ENCODE data around the gene NADK2. TPM values are rescaled to one million over a fixed set of nuclear protein-coding genes. Genes with fewer than 3 reads are reported as not detected.

The NADK2 gene
- total and polyA plus RNA-seq, 12 donors, result 9.8 to 53.5 (median 37.7) TPM

GRCh38 chr5:36252722-36253365 lies 11.1 kb upstream of the NADK2 start:
- no peaks in the 10 kb centered on the region for H3K27me3 ChIP-seq
- WGBS, 2 donors, result 74 to 79% methylated on average over 3 of the region's 3 CpGs
- H3K36me3 ChIP-seq, result no peaks in the 10 kb centered on the region
- peak overlapping the region in 2 of 10 donors; percentile 9 to 16 for H3K27ac ChIP-seq
- H3K9me3 ChIP-seq, result no peaks in the 10 kb centered on the region
- intact Hi-C loops (cut with DNase I), result no loop called here
- H3K4me3 ChIP-seq, result no peak overlapping the region
- no peak for TF ChIP-seq CTCF (IDR thresholded peaks at IDR 0.05)
- no peak for DNase-seq
- peak in 6 of 8 donors; percentile 47 to 84 (median 76) for ATAC-seq
- peaks cover 0 to 7% (median 0%) of the 10 kb centered on the region in 9 donors for H3K4me1 ChIP-seq

GRCh38 chr5:36251218-36251617 lies 9.5 kb upstream of the NADK2 start:
- no peak overlapping the region for H3K4me3 ChIP-seq
- no peak for ATAC-seq
- TF ChIP-seq CTCF (IDR thresholded peaks at IDR 0.05), result no peak
- no peak for DNase-seq
- peaks cover 0 to 7% (median 0%) of the 10 kb centered on the region in 9 donors for H3K4me1 ChIP-seq
- no peak overlapping the region for H3K27ac ChIP-seq
- H3K27me3 ChIP-seq, result no peaks in the 10 kb centered on the region
- intact Hi-C loops (cut with DNase I), result no loop called here
- 88 to 92% methylated on average over 3 of the region's 3 CpGs for WGBS, 2 donors
- H3K9me3 ChIP-seq, result no peaks in the 10 kb centered on the region
- no peaks in the 10 kb centered on the region for H3K36me3 ChIP-seq

GRCh38 chr5:36250427-36250826 lies 8.7 kb upstream of the NADK2 start:
- TF ChIP-seq CTCF (IDR thresholded peaks at IDR 0.05), result no peak

GRCh38 chr5:36246036-36246800 lies 4.5 kb upstream of the NADK2 start:
- ATAC-seq (no peak), DNase-seq (no peak)
- Histone ChIP-seq H3K4me1 (peaks cover 0 to 10% (median 6%) of the 10 kb centered on the region in 9 donors), H3K4me3 (no peak overlapping the region), H3K27ac (no peak overlapping the region), H3K27me3 (no peaks in the 10 kb centered on the region), H3K36me3 (no peaks in the 10 kb centered on the region), H3K9me3 (no peaks in the 10 kb centered on the region)
- intact Hi-C loops (cut with DNase I), result loop anchor here in 4 of 10 donors (5.0 to 10.0 kb wide), 4 partner anchors 59 to 449 kb away; partner anchors contain the start of gene RANBP3L (in 3 of the 4)
- WGBS, 2 donors, result 91 to 93% methylated on average over 10 of the region's 10 CpGs
- TF ChIP-seq CTCF (IDR thresholded peaks at IDR 0.05), result no peak

More at GRCh38 chr5:36250427-36250826, 8.7 kb upstream of the NADK2 start:
- Histone ChIP-seq H3K27ac (no peak overlapping the region), H3K4me3 (no peak overlapping the region), H3K4me1 (peaks cover 0 to 7% (median 0%) of the 10 kb centered on the region in 9 donors), H3K27me3 (no peaks in the 10 kb centered on the region), H3K36me3 (no peaks in the 10 kb centered on the region), H3K9me3 (no peaks in the 10 kb centered on the region)
- 88 to 96% methylated on average over 4 of the region's 4 CpGs for WGBS, 2 donors
- ATAC-seq (no peak), DNase-seq (no peak)
- intact Hi-C loops (cut with DNase I), result no loop called here

Data from heart right ventricle (tissue), 16 donors.